Measurements from ENCODE around the gene MGST3. TPM values are rescaled to one million over a fixed set of nuclear protein-coding genes. Genes with fewer than 3 reads are reported as not detected.
"Not testable (repeated sequence)": the region's sequence is repeated elsewhere in the genome, so short reads cannot be mapped to it uniquely, and the experiment has no call there.

MGST3 gene
- total RNA-seq, 4 donors from 2014 or later, result 76.7 to 196 (median 138) TPM

DNA sequence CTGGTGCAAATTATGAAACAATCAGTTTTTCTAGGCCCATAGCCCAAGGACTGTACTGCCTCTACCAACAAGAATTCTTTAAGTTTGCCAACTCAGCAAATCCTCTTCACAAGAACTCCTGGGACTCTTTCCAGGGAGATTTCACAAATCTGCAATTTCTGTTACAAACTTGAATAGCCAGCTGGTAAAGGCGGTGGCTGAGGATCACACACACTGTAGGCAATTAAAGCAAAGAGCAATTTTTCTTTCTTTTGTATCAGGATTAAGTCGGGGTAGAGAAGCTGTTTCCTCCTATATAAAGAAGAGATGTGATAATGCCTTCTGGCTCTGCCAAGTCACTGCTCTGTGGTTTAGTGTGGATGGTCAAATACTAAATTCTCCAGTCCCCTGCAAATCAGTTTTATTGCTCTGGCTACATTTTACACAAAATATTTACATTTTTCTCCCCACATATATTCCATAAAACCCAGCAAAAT, 65.6 kb downstream of the MGST3 start:
- TF ChIP-seq, protein P1, sequence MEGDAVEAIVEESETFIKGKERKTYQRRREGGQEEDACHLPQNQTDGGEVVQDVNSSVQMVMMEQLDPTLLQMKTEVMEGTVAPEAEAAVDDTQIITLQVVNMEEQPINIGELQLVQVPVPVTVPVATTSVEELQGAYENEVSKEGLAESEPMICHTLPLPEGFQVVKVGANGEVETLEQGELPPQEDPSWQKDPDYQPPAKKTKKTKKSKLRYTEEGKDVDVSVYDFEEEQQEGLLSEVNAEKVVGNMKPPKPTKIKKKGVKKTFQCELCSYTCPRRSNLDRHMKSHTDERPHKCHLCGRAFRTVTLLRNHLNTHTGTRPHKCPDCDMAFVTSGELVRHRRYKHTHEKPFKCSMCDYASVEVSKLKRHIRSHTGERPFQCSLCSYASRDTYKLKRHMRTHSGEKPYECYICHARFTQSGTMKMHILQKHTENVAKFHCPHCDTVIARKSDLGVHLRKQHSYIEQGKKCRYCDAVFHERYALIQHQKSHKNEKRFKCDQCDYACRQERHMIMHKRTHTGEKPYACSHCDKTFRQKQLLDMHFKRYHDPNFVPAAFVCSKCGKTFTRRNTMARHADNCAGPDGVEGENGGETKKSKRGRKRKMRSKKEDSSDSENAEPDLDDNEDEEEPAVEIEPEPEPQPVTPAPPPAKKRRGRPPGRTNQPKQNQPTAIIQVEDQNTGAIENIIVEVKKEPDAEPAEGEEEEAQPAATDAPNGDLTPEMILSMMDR (IDR thresholded peaks at IDR 0.05), result no peak
- no peak for TF ChIP-seq POLR2A (IDR thresholded peaks at IDR 0.05)
- no peaks in the 10 kb centered on the region for H3K9me3 ChIP-seq
- peak overlapping the region; percentile 0 to 91 for H3K27ac ChIP-seq
- peaks cover 13 to 14% of the 10 kb centered on the region in 2 donors for H3K4me1 ChIP-seq
- H3K4me3 ChIP-seq, result no peak overlapping the region
- no peaks in the 10 kb centered on the region for H3K27me3 ChIP-seq
- DNase-seq, result peak; percentile 16 to 24
- no peaks in the 10 kb centered on the region for H3K36me3 ChIP-seq
- intact Hi-C loops (cut with DNase I; ENCODE audit: low total_unique reads), result no loop called here

DNA sequence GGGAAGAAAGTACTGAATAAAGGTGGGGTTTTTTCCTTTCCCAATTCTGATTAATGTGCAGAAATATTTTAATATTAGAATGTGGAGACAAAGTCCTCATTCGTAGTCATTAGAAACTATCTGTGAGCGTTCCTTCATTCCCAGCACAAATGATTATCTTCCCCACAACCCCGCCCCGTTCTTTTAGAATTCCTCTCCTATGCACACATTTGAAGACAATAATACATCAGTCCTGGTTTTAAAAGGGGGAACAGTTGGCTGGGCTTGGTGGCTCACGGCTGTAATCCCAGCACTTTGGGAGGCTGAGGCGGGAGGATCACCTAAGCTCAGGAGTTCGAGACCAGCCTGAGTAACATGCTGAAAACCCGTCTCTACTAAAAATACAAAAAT, 66.5 kb downstream of the MGST3 start:
- DNase-seq, result no peak
- Histone ChIP-seq H3K4me3 (peak overlapping the region; percentile 75 to 93), H3K27ac (peak overlapping the region; percentile 91 to 98), H3K9me3 (no peaks in the 10 kb centered on the region), H3K27me3 (no peaks in the 10 kb centered on the region), H3K36me3 (no peaks in the 10 kb centered on the region), H3K4me1 (peaks cover 13 to 14% of the 10 kb centered on the region in 2 donors)
- intact Hi-C loops (cut with DNase I; ENCODE audit: low total_unique reads), result no loop called here
- TF ChIP-seq, protein P1 (IDR thresholded peaks at IDR 0.05), result no peak
- TF ChIP-seq POLR2A (IDR thresholded peaks at IDR 0.05), result no peak

- peak; percentile 89 to 92 for DNase-seq
- Histone ChIP-seq H3K4me1 (peaks cover 13 to 14% of the 10 kb centered on the region in 2 donors), H3K36me3 (no peaks in the 10 kb centered on the region), H3K27me3 (no peaks in the 10 kb centered on the region), H3K4me3 (peak within 1 kb of the TSS; percentile 75 to 93), H3K27ac (peak within 1 kb of the TSS; percentile 91 to 98), H3K9me3 (no peaks in the 10 kb centered on the region)
- intact Hi-C loops (cut with DNase I; ENCODE audit: low total_unique reads), result no loop called here
- peak; percentile 76 to 87 for TF ChIP-seq POLR2A (IDR thresholded peaks at IDR 0.05)
- TF ChIP-seq, protein P1 (IDR thresholded peaks at IDR 0.05), result peak; percentile 7 to 34 (median 28)
Observed at GRCh38 chr1:165697881-165698760, 67.1 kb downstream of the MGST3 start, which contains the start of gene ALDH9A1. TSS of gene ALDH9A1 (minus strand) at chr1:165698562. CDS start at chr1:165698558, 4 bp downstream.

DNA sequence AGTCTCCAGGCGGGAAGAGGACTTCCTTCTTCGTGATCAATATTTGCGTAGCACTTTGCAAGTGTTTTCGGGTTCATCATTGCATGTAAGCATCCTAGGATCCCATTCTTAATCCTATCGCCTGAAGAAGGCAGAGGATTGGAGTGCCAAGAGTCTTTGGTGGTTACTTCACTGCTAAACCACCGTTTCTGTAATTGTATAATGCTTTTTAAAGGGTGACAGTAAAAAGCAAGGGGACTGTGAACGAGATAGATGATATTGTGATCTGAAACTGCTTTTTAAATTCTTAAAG, 67.7 kb downstream of the MGST3 start:
- TF ChIP-seq, protein P1 (IDR thresholded peaks at IDR 0.05), result peak in 1 of 4 experiments; percentile 2
- TF ChIP-seq POLR2A (IDR thresholded peaks at IDR 0.05), result no peak
- Histone ChIP-seq H3K9me3 (no peaks in the 10 kb centered on the region), H3K27ac (peak overlapping the region; percentile 91 to 98), H3K36me3 (no peaks in the 10 kb centered on the region), H3K4me3 (peak overlapping the region; percentile 75 to 93), H3K27me3 (no peaks in the 10 kb centered on the region), H3K4me1 (peaks cover 13 to 14% of the 10 kb centered on the region in 2 donors)
- no peak for DNase-seq
- intact Hi-C loops (cut with DNase I; ENCODE audit: low total_unique reads), result no loop called here

- Histone ChIP-seq H3K27me3 (no peaks in the 10 kb centered on the region), H3K4me3 (no peak overlapping the region), H3K36me3 (no peaks in the 10 kb centered on the region), H3K4me1 (peaks cover 13 to 14% of the 10 kb centered on the region in 2 donors), H3K9me3 (no peaks in the 10 kb centered on the region), H3K27ac (no peak overlapping the region)
- DNase-seq, result no peak
- intact Hi-C loops (cut with DNase I; ENCODE audit: low total_unique reads), result no loop called here
- TF ChIP-seq, protein P1 (IDR thresholded peaks at IDR 0.05), result no peak
- no peak for TF ChIP-seq POLR2A (IDR thresholded peaks at IDR 0.05)
Observed at GRCh38 chr1:165699577-165699976, 68.5 kb downstream of the MGST3 start.

- intact Hi-C loops (cut with DNase I; ENCODE audit: low total_unique reads); H3K9me3 ChIP-seq; H3K4me1 ChIP-seq; H3K27me3 ChIP-seq; H3K27ac ChIP-seq; DNase-seq; H3K4me3 ChIP-seq; H3K36me3 ChIP-seq: not testable (repeated sequence)
Observed at GRCh38 chr1:165701922-165702321, 70.9 kb downstream of the MGST3 start.

Data from uterus (tissue), 4 donors.